Measurements from ENCODE around the gene C11orf98.

Gene C11orf98

DNA sequence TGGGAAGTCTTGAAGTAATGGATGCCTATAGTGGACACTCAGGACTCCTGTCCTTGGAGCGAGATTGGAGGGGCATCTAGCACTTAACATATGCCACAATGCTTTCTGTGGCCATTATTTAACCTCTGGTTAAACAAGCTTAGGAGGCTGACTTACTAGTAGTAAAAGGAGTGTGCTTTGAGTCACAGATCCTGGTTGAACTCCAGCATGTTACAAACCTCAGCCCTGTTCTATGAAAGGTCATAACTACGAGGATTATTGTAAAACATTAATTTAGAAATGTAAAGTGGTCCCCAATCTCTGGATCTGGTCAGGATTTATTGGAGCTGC, 8.2 kb upstream of the C11orf98 start:
- H3K4me2 ChIP-seq, result peak overlapping the region; percentile 91
- H3K27ac ChIP-seq, result no peak overlapping the region
- H3K36me3 ChIP-seq, result peaks cover 63% of the 10 kb centered on the region
- no peak for TF ChIP-seq Cebpa-rat (IDR thresholded peaks at IDR 0.05)
- H3K27me3 ChIP-seq, result no peaks in the 10 kb centered on the region
- peaks cover 37% of the 10 kb centered on the region for H4K20me1 ChIP-seq
- H3K9me3 ChIP-seq, result no peaks in the 10 kb centered on the region
- peak overlapping the region; percentile 87; the same call in 1 of the 2 replicates for H3K4me3 ChIP-seq
- peak overlapping the region; percentile 95; the same call in 1 of the 2 replicates for H3K9ac ChIP-seq
- H3K4me1 ChIP-seq, result peaks cover 59% of the 10 kb centered on the region

DNA sequence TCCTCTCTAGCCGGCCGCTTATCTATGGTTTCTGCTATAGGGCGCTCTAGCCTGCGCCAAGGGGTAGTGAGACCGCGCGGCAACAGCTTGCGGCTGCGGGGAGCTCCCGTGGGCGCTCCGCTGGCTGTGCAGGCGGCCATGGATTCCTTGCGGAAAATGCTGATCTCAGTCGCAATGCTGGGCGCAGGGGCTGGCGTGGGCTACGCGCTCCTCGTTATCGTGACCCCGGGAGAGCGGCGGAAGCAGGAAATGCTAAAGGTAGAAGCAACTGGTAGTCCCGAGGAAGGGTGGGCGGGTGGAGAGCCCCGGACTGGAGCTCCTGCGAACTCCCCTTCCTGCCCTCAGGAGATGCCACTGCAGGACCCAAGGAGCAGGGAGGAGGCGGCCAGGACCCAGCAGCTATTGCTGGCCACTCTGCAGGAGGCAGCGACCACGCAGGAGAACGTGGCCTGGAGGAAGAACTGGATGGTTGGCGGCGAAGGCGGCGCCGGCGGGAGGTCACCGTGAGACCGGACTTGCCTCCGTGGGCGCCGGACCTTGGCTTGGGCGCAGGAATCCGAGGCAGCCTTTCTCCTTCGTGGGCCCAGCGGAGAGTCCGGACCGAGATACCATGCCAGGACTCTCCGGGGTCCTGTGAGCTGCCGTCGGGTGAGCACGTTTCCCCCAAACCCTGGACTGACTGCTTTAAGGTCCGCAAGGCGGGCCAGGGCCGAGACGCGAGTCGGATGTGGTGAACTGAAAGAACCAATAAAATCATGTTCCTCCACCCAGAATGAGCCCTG, 6.8 kb upstream of the C11orf98 start, which contains the start of the genes LBHD1 and UQCC3:
Gene LBHD1, minus strand, starts transcription at position 660 of the 782 bp plus-strand sequence. CDS start 2,236 bp downstream, outside the sequence.
Gene UQCC3, plus strand, starts transcription at position 66 of the 782 bp plus-strand sequence. Its CDS starts 73 bp downstream, at position 139.
- H3K4me1 ChIP-seq, result peaks cover 59% of the 10 kb centered on the region
- H4K20me1 ChIP-seq, result peaks cover 31% of the 10 kb centered on the region
- no peaks in the 10 kb centered on the region for H3K27me3 ChIP-seq
- H3K36me3 ChIP-seq, result peaks cover 61% of the 10 kb centered on the region
- peak within 1 kb of the TSS; percentile 86 for H3K27ac ChIP-seq
- TF ChIP-seq Cebpa-rat (IDR thresholded peaks at IDR 0.05), result no peak
- no peaks in the 10 kb centered on the region for H3K9me3 ChIP-seq
- H3K4me2 ChIP-seq, result peak within 1 kb of the TSS; percentile 91
- H3K4me3 ChIP-seq, result peak within 1 kb of the TSS; percentile 87
- H3K9ac ChIP-seq, result peak within 1 kb of the TSS; percentile 95

DNA sequence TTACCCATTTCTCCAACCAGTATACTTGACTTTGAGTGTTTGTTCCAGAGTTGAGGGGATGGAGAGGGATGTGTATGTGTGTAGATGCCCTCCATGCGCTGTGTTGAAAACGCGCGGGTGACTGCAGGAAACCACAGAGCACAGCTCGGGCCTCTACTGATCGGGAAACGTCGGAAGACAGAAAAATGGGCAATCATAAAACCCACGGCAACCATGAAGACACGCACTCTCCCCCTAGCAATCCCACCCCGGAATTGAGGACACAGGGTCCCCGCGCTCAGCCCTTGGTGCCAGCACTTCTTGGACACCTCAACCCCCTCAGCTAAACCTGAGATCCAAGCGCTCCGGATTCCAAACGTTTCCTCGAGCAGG, 6.2 kb upstream of the C11orf98 start:
- Histone ChIP-seq H4K20me1 (peaks cover 31% of the 10 kb centered on the region), H3K4me1 (peaks cover 62% of the 10 kb centered on the region), H3K36me3 (peaks cover 61% of the 10 kb centered on the region), H3K27me3 (no peaks in the 10 kb centered on the region), H3K9ac (peak overlapping the region; percentile 95), H3K9me3 (no peaks in the 10 kb centered on the region), H3K4me2 (peak overlapping the region; percentile 91), H3K4me3 (peak overlapping the region; percentile 87), H3K27ac (peak overlapping the region; percentile 86)
- TF ChIP-seq Cebpa-rat (IDR thresholded peaks at IDR 0.05), result no peak

DNA sequence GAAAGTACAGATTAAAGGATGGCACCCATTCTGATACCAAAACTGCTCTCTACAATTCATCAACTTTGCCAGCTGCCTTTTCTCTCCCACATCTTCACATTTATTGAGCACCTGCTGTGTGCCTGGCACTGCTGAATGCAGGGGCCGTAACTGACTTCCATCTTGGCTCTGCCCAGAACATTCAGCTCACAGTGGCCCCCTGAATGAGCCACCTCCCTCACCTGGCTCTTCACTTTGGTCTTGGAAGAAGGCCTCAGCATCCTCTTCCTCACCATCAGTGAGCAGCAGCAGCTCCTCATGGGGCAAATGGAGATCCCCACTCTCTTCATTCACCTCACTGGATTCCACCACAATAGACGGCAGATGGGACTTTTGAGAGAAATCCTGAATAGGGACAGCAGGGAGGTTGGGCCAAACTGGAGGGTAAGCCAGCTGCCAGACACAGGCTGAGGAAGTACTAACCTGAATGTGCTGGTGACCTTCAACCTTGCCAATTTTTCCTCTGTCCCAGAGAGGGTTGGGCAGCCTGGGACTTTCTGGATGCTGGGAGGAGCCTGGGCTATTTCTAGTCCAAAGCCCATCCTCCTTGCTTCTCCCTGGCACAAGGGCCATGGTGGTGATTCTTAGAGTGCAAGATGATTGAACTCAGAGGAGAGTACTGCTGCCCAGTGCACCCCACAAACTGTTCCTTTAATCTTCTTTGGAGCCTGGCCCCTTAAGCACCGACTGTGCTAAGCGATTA, 4.6 kb upstream of the C11orf98 start:
- Histone ChIP-seq H3K4me2 (peak overlapping the region; percentile 91), H3K36me3 (peaks cover 47% of the 10 kb centered on the region), H3K9me3 (no peaks in the 10 kb centered on the region)

DNA sequence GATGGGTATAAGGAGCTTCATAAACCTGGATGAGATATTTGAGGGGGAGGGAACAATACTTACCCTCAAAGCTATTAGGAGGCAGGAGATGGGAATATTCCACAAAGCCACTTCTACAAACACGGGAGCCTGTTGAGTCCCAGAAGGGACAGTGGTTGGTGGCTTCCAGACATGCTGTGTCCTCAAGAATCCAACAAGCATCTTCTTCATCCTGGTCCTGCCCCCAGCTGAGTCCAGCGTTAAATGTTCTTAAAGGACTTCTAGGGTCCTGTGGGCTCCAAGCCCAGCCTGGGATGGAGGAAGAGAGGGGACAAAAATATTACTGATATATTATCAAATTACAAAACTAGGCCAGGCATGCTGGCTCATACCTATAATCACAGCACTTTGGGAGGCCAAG, 2.5 kb upstream of the C11orf98 start:
- Histone ChIP-seq H3K4me1 (peaks cover 57% of the 10 kb centered on the region), H3K4me3 (0 out of 2 replicates have a peak overlapping the region, but pooled peaks have one; percentile 96)

More for the DNA sequence above, 4.6 kb upstream of the C11orf98 start:
- Histone ChIP-seq H3K27ac (no peak overlapping the region), H3K27me3 (no peaks in the 10 kb centered on the region), H4K20me1 (peaks cover 31% of the 10 kb centered on the region), H3K4me3 (no peak overlapping the region), H3K4me1 (peaks cover 66% of the 10 kb centered on the region), H3K9ac (0 out of 2 replicates have a peak overlapping the region, but pooled peaks have one; percentile 5)
- no peak for TF ChIP-seq Cebpa-rat (IDR thresholded peaks at IDR 0.05)

DNA sequence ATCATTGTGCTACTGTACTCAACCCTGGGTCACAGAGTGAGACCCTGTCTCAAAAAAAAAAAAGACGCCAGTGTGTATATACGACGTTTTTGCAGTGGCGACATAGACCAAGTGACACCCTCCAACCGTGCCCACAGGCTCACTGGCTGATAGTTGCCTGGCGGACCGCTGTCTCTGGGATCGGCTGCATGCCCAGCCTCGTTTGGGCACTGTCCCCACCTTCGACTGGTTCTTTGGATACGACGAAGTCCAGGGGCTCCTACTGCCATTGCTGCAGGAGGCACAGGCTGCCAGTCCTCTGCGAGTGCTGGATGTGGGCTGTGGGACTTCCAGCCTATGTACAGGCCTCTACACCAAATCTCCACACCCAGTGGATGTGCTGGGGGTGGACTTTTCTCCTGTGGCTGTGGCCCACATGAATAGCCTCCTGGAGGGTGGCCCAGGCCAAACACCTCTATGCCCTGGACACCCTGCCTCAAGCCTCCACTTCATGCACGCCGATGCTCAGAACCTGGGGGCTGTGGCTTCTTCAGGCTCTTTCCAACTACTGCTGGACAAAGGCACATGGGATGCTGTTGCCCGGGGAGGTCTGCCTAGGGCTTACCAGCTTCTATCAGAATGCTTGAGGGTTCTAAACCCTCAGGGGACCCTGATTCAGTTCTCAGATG, 1.4 kb upstream of the C11orf98 start:
- peaks cover 16% of the 10 kb centered on the region for H4K20me1 ChIP-seq
- H3K27me3 ChIP-seq, result no peaks in the 10 kb centered on the region
- no peak for TF ChIP-seq Cebpa-rat (IDR thresholded peaks at IDR 0.05)
- peak overlapping the region; percentile 97 for H3K4me2 ChIP-seq
- H3K4me3 ChIP-seq, result peak overlapping the region; percentile 96
- peak overlapping the region; percentile 92 for H3K27ac ChIP-seq
- H3K36me3 ChIP-seq, result peaks cover 46% of the 10 kb centered on the region
- H3K9ac ChIP-seq, result peak overlapping the region; percentile 97
- H3K4me1 ChIP-seq, result peaks cover 55% of the 10 kb centered on the region
- no peaks in the 10 kb centered on the region for H3K9me3 ChIP-seq

More for the DNA sequence above, 2.5 kb upstream of the C11orf98 start:
- Histone ChIP-seq H3K9me3 (no peaks in the 10 kb centered on the region), H3K27ac (no peak overlapping the region), H3K27me3 (no peaks in the 10 kb centered on the region), H3K4me2 (peak overlapping the region; percentile 97), H3K9ac (peak overlapping the region; percentile 97), H3K36me3 (peaks cover 35% of the 10 kb centered on the region), H4K20me1 (peaks cover 17% of the 10 kb centered on the region)
- no peak for TF ChIP-seq Cebpa-rat (IDR thresholded peaks at IDR 0.05)

DNA sequence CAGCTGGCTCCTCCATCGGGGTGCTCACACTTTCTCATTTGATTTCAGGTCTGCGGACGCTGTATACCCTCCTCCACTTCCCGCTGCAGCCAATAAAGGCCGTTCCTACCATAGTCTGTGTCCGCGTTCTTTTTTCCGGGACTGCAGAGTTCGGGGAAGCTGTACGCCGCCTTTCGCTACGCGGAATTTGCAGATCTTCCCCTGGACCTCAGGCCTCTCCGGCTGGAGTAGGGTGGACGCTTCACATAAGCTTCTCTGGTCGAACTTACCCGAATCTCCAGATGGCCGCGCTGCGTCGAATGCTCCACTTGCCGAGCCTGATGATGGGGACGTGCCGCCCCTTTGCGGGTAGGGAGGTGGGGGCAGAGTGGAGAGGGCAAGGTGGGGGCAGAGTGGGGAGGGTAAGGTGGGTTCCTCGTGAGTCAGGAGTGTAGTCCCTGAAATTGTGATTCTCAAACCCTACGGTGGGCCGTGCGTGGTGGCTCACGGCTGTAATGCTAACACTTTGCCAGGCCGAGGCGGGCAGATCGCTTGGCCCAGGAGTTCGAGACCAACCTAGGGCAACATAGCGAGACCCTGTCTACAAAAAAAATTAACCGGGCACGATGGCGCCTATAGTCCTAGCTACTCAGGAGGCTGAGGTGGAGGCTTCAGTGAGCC, 719 bp upstream of the C11orf98 start:
- H3K4me3 ChIP-seq, result peak overlapping the region; percentile 96

DNA sequence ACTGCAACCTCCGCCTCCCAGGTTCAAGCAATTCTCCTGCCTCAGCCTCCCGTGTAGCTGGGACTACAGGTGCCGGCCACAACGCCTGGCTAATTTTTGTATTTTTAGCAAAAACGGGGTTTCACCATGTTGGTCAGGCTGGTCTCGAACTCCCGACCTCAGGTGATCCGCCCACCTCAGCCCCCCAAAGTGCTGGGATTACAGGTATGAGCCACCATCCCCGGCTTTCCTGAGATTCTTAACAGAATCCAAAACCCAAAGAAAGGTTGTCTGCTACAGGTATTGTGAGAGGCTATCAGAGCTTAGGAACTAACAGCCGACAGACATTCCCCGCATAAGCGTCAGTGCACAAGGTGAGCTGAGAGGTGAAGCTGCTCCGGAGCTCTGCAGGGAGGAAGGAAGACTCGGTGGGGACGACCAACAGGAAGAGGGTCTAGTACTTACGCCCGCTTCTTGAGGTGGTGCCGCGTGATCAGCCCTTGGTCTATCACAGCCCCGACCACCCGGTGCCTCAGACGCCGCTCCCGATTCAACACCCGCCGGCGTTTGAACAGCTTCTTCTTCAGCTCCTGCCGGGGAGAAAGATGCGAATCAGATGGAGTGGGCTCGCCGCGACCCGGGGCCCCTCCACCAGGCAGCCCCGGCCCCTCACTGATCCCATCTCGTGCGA, 470 bp downstream of the C11orf98 start:
- Histone ChIP-seq H4K20me1 (peaks cover 16% of the 10 kb centered on the region), H3K4me3 (peak overlapping the region; percentile 96), H3K4me2 (peak overlapping the region; percentile 73), H3K36me3 (peaks cover 51% of the 10 kb centered on the region), H3K9me3 (no peaks in the 10 kb centered on the region), H3K27ac (peak overlapping the region; percentile 92), H3K27me3 (no peaks in the 10 kb centered on the region), H3K9ac (peak overlapping the region; percentile 97), H3K4me1 (peaks cover 40% of the 10 kb centered on the region)
- no peak for TF ChIP-seq Cebpa-rat (IDR thresholded peaks at IDR 0.05)

More for the DNA sequence above, 719 bp upstream of the C11orf98 start:
- Histone ChIP-seq H3K9ac (peak overlapping the region; percentile 97), H3K36me3 (peaks cover 52% of the 10 kb centered on the region), H3K27ac (peak overlapping the region; percentile 92), H4K20me1 (peaks cover 16% of the 10 kb centered on the region), H3K27me3 (no peaks in the 10 kb centered on the region), H3K4me2 (peak overlapping the region; percentile 97), H3K9me3 (no peaks in the 10 kb centered on the region), H3K4me1 (peaks cover 52% of the 10 kb centered on the region)
- TF ChIP-seq Cebpa-rat (IDR thresholded peaks at IDR 0.05), result no peak

All from BLaER1 (cell line).